HCT116 (cell line): Measurements from ENCODE around the gene FAM110A. TPM values are rescaled to one million over a fixed set of nuclear protein-coding genes. Genes with fewer than 3 reads are reported as not detected.
A peak's percentile ranks its signal among the peaks of the same experiment; 100 is the strongest.

Source experiments
- ATAC-seq: fragments of 200-7000 bp; cut with Tn5 transposase; 2 replicates; pipeline ENCODE4 v1.9.1; 2020; ENCODE audit warnings: mild to moderate bottlenecking, moderate library complexity
- BruUV-seq: library from RNA; stranded (reverse); fragments of 400-500 nt; replicated peaks from 2 replicates; lab custom pipeline; 2021; lab: Mats Ljungman, UMichigan
- CTCF ChIA-PET: fragments of 300-600 bp; sonication (Branson Sonifier 250); formaldehyde crosslinking; loops from one replicate; lab custom pipeline; 2021; ENCODE audit warnings: antibody characterized with exemption; lab: Charles Lee
- POLR2A ChIA-PET: fragments of 300-600, 350-600 bp; sonication (Branson Sonifier 250); formaldehyde crosslinking; loops from one replicate; lab custom pipeline; 2021; ENCODE audit warnings: antibody characterized with exemption; lab: Charles Lee
- RAD21 ChIA-PET, 2 experiments: fragments of 300-600 bp; sonication (Branson Sonifier 250); formaldehyde crosslinking; loops; one replicate each; lab custom pipeline; 2023; ENCODE audit warnings: low total read pairs in 2 of 2; ENCODE audit not compliant: uncharacterized antibody in 2 of 2, unreplicated experiment in 2 of 2, low non-redundant PET in 1 of 2; lab: Charles Lee
- DNase-seq: peaks from one replicate; pipeline ENCODE4 v3.0.0-alpha.2; 2010; ENCODE audit warnings: low read depth, low spot score
- H2AFZ ChIP-seq: fragments of 200-600 bp; shearing (Covaris generic), sonication (generic); 2 replicates; pipeline ENCODE4 v1.6.1; 2017; ENCODE audit warnings: low read depth, mixed run types, mixed read lengths, antibody characterized with exemption, low read length; ENCODE audit not compliant: poor library complexity, severe bottlenecking
- H3K27ac ChIP-seq: 2 replicates; pipeline ENCODE4 v1.5.1; 2012; ENCODE audit warnings: low read depth, low read length
- H3K27me3 ChIP-seq: fragments of 200-600 bp; sonication (generic); 2 replicates; pipeline ENCODE4 v1.6.1; 2016; ENCODE audit warnings: mixed run types, low read length, mixed read lengths; ENCODE audit not compliant: insufficient read depth
- H3K36me3 ChIP-seq, 2 experiments: fragments of 200-500 bp in 1 of 2; fragments of 200-600 bp in 1 of 2; sonication (Bioruptor generic) in 1 of 2; sonication (generic) in 1 of 2; 2 replicates each; pipeline versions ENCODE4 v1.5.1 to v1.6.1; 2014 to 2016; ENCODE audit warnings: low read length in 2 of 2, inconsistent platforms in 1 of 2, mixed read lengths in 1 of 2, mixed run types in 1 of 2; ENCODE audit not compliant: insufficient read depth in 2 of 2, control insufficient read depth in 1 of 2
- H3K4me1 ChIP-seq, 2 experiments: fragments of 200-600 bp in 1 of 2; sonication (generic) in 1 of 2; 2 replicates each; pipeline versions ENCODE4 v1.5.1 to v1.6.1; 2012 to 2017; ENCODE audit warnings: low read length in 2 of 2, inconsistent platforms in 1 of 2, mild to moderate bottlenecking in 1 of 2, mixed read lengths in 1 of 2, mixed run types in 1 of 2, moderate library complexity in 1 of 2; ENCODE audit not compliant: insufficient read depth in 2 of 2, control insufficient read depth in 1 of 2
- H3K4me2 ChIP-seq: fragments of 200-600 bp; sonication (generic); 2 replicates; pipeline ENCODE4 v1.6.1; 2017; ENCODE audit warnings: mixed run types, low read length, mixed read lengths
- H3K4me3 ChIP-seq, 2 experiments: fragments of 200-600 bp in 1 of 2; sonication (generic) in 1 of 2; replicated peaks in 1 of 2; 2 replicates each; pipeline ENCODE4 v1.5.1; 2011 to 2016; ENCODE audit warnings: low read length in 2 of 2, control low read depth in 1 of 2, low read depth in 1 of 2, mild to moderate bottlenecking in 1 of 2, mixed read lengths in 1 of 2, mixed run types in 1 of 2
- H3K79me2 ChIP-seq: fragments of 200-600 bp; sonication (generic); 2 replicates; pipeline ENCODE4 v1.6.1; 2017; ENCODE audit warnings: mild to moderate bottlenecking, mixed run types, low read length, moderate library complexity, mixed read lengths; ENCODE audit not compliant: insufficient read depth
- H3K9ac ChIP-seq: fragments of 200-600 bp; sonication (generic); 2 replicates; pipeline ENCODE4 v1.6.1; 2016; ENCODE audit warnings: low read length, mixed read lengths
- H3K9me2 ChIP-seq: fragments of 200-600 bp; sonication (generic), shearing (Covaris generic); 2 replicates; pipeline ENCODE4 v1.6.1; 2017; ENCODE audit warnings: mixed run types, mild to moderate bottlenecking, moderate library complexity; ENCODE audit not compliant: insufficient read depth
- H3K9me3 ChIP-seq, 2 experiments: fragments of 200-500 bp in 1 of 2; fragments of 200-600 bp in 1 of 2; sonication (Bioruptor generic) in 1 of 2; sonication (generic) in 1 of 2; 2 replicates each; pipeline ENCODE4 v1.6.1; 2014 to 2017; ENCODE audit warnings: low read length in 2 of 2, mixed read lengths in 2 of 2, inconsistent platforms in 1 of 2, low read depth in 1 of 2, mild to moderate bottlenecking in 1 of 2, mixed run types in 1 of 2, moderate library complexity in 1 of 2; ENCODE audit not compliant: control insufficient read depth in 1 of 2, insufficient read depth in 1 of 2
- H4K20me1 ChIP-seq: fragments of 200-600 bp; sonication (generic), shearing (Covaris generic); 2 replicates; pipeline ENCODE4 v1.6.1; 2017; ENCODE audit warnings: mixed run types, mild to moderate bottlenecking, moderate library complexity; ENCODE audit not compliant: insufficient read depth
- CBX3 ChIP-seq: IDR thresholded peaks from 2 replicates; pipeline ENCODE4 v1.6.1; 2012; ENCODE audit warnings: low read depth
- CEBPB ChIP-seq: IDR thresholded peaks from 2 replicates; pipeline ENCODE4 v1.6.1; 2012; ENCODE audit warnings: low read depth
- CTCF ChIP-seq, 3 experiments: fragments of 200-600 bp in 1 of 3; sonication (generic) in 1 of 3; IDR thresholded peaks in 2 of 3; conservative IDR thresholded peaks in 1 of 3; 2 replicates each; pipeline ENCODE4 v1.5.1; 2012 to 2017; ENCODE audit warnings: low read depth in 2 of 3, low read length in 2 of 3, antibody characterized with exemption in 1 of 3, borderline replicate concordance in 1 of 3, control low read depth in 1 of 3, mild to moderate bottlenecking in 1 of 3, mixed read lengths in 1 of 3, mixed run types in 1 of 3, moderate library complexity in 1 of 3; ENCODE audit not compliant: insufficient read depth in 1 of 3
- JUND ChIP-seq: IDR thresholded peaks from 2 replicates; pipeline ENCODE4 v1.6.1; 2012
- MAX ChIP-seq: IDR thresholded peaks from 2 replicates; pipeline ENCODE4 v1.6.1; 2012
- POLR2AphosphoS5 ChIP-seq: IDR thresholded peaks from 2 replicates; pipeline ENCODE4 v1.6.1; 2011; ENCODE audit warnings: mild to moderate bottlenecking, low read depth, low read length, moderate library complexity
- REST ChIP-seq: IDR thresholded peaks from 2 replicates; pipeline ENCODE4 v1.6.1; 2012; ENCODE audit warnings: low read depth
- SIN3A ChIP-seq: IDR thresholded peaks from 2 replicates; pipeline ENCODE4 v1.6.1; 2012; ENCODE audit warnings: low read depth
- SP1 ChIP-seq: IDR thresholded peaks from 2 replicates; pipeline ENCODE4 v1.6.1; 2012; ENCODE audit warnings: low read depth
- TCF7L2 ChIP-seq: IDR thresholded peaks from 2 replicates; pipeline ENCODE4 v1.7.0; 2011; ENCODE audit warnings: borderline replicate concordance, inconsistent platforms; ENCODE audit not compliant: insufficient read depth, insufficient read length; ENCODE audit errors: extremely low read depth
- YY1 ChIP-seq: IDR thresholded peaks from 2 replicates; pipeline ENCODE4 v1.6.1; 2011; ENCODE audit warnings: low read length, low read depth, moderate library complexity, mild to moderate bottlenecking; ENCODE audit not compliant: insufficient replicate concordance; ENCODE audit errors: extremely low read depth
- ZBTB33 ChIP-seq: IDR thresholded peaks from 2 replicates; pipeline ENCODE4 v1.6.1; 2011; ENCODE audit warnings: mild to moderate bottlenecking, low read length, moderate library complexity; ENCODE audit not compliant: insufficient replicate concordance; ENCODE audit errors: extremely low read depth
- intact Hi-C: fragments of 100-400 bp; cut with micrococcal nuclease; formaldehyde crosslinking; loops from 2 replicates; pipeline ENCODE4 v1.10.0; 2022
- total RNA-seq: library from RNA; stranded (reverse); gene quantifications from one replicate; pipeline ENCODE4 v1.2.1, GENCODE V29; 2021; ENCODE audit not compliant: unreplicated experiment

The FAM110A gene
- total RNA-seq, 1 experiment from 2014 or later, result 26.4 TPM

GRCh38 chr20:841568-842546 lies 8.3 kb downstream of the FAM110A start:
- TSS peak; percentile 17 for BruUV-seq
- peak overlapping the region; percentile 79 for H3K9ac ChIP-seq
- H3K27ac ChIP-seq, result peak overlapping the region; percentile 67
- H3K9me3 ChIP-seq, result no peaks in the 10 kb centered on the region
- TF ChIP-seq YY1 (no peak), REST (no peak), TCF7L2 (peak; percentile 37), SIN3A (peak; percentile 61; the same call in 1 of the 2 replicates), SP1 (peak; percentile 75), JUND (no peak), POLR2AphosphoS5 (peak; percentile 59), CBX3 (no peak; the same call in 1 of the 2 replicates), ZBTB33 (no peak), CEBPB (peak; percentile 88), CTCF (IDR thresholded peaks at IDR 0.05 in 2 of 3, conservative IDR thresholded peaks at IDR 0.05 in 1 of 3; ENCODE audit: borderline replicate concordance in 1 of 3, insufficient read depth in 1 of 3, low read depth in 2 of 3, low read length in 2 of 3) (0 out of 6 replicates have a peak, but pooled peaks of 1 of the 3 experiments have one; percentile 3), MAX (peak; percentile 25; the same call in 1 of the 2 replicates)
- H3K4me3 ChIP-seq, result peak overlapping the region; percentile 82 to 86
- no peaks in the 10 kb centered on the region for H3K9me2 ChIP-seq
- RAD21 ChIA-PET, result interaction anchor here in 1 of 2 experiments (0.6 to 0.7 kb wide), 2 partner anchors 15 to 112 kb away, joined by 3 to 4 read pairs; no protein-coding TSS in a partner anchor
- peaks cover 58% of the 10 kb centered on the region for H3K79me2 ChIP-seq
- H3K4me2 ChIP-seq, result peak overlapping the region; percentile 98
- ATAC-seq (peak; percentile 58), DNase-seq (no peak)
- POLR2A ChIA-PET, result no interaction called here
- peaks cover 26 to 47% of the 10 kb centered on the region in 2 experiments for H3K4me1 ChIP-seq
- intact Hi-C loops, result no loop called here
- no peaks in the 10 kb centered on the region for H3K27me3 ChIP-seq
- CTCF ChIA-PET, result interaction anchor here (1.3 kb wide), 1 partner anchor 23 kb away, joined by 4 read pairs; no protein-coding TSS in a partner anchor
- no peaks in the 10 kb centered on the region for H4K20me1 ChIP-seq
- peaks cover 8 to 10% of the 10 kb centered on the region in 2 experiments; a peak in 3 of 4 replicates for H3K36me3 ChIP-seq
- H2AFZ ChIP-seq, result no peak overlapping the region
